ENCODE measurements around the gene SNF8. TPM values are rescaled to one million over a fixed set of nuclear protein-coding genes. Genes with fewer than 3 reads are reported as not detected.

Gene SNF8, protein sequence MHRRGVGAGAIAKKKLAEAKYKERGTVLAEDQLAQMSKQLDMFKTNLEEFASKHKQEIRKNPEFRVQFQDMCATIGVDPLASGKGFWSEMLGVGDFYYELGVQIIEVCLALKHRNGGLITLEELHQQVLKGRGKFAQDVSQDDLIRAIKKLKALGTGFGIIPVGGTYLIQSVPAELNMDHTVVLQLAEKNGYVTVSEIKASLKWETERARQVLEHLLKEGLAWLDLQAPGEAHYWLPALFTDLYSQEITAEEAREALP
- total RNA-seq (2011; cell fraction: chromatin; rRNA removed; ENCODE audit: low replicate concordance) = 90.9 and 129 TPM in 2 replicates
- total RNA-seq (2011; cell fraction: nucleolus; rRNA removed) = 86.9 and 95.7 TPM in 2 replicates
- 108 and 129 TPM in 2 replicates for total RNA-seq (2011; cell fraction: nucleoplasm; rRNA removed)
- 126 and 127 TPM in 2 replicates for total RNA-seq (2014; rRNA removed)
- total RNA-seq (2014; rRNA removed; fragmentation: Illumina TruSeq; extraction: Trizol) = 92.5 and 96.8 TPM in 2 replicates
- 90.9 and 92.9 TPM in 2 replicates for total RNA-seq (2015; rRNA removed; fragmentation: Illumina TruSeq; extraction: Trizol)
- total RNA-seq (2021) = 124 and 130 TPM in 2 replicates
- 98.7 and 117 TPM in 2 replicates for polyA plus RNA-seq (2011; rRNA removed)
- polyA plus RNA-seq (2011; cell fraction: cytosol; rRNA removed) = 126 and 130 TPM in 2 replicates
- polyA plus RNA-seq (2011; cell fraction: nucleus; rRNA removed) = 54.4 and 56.9 TPM in 2 replicates
- 103 and 109 TPM in 2 replicates for polyA plus RNA-seq (2012)
- 128 and 132 TPM in 2 replicates for polyA plus RNA-seq (2014; fragmentation: Illumina TruSeq; extraction: Trizol)
- 1 to 10 TPM; 6.9 to 9.0 TPM for polyA plus RNA-seq (2014; fragmentation: Nextera tagmentation; extraction: Ambion mirVana)
- polyA plus RNA-seq (2014; rRNA removed) = 143 and 149 TPM in 2 replicates
- polyA minus RNA-seq (2011; rRNA and poly(A)+ RNA removed) = 76.9 and 111 TPM in 2 replicates
- 45.1 and 48.6 TPM in 2 replicates for polyA minus RNA-seq (2011; cell fraction: cytosol; rRNA and poly(A)+ RNA removed)
- 17.2 and 22.2 TPM in 2 replicates for polyA minus RNA-seq (2011; cell fraction: nucleus; rRNA and poly(A)+ RNA removed)
- percentile 84 among the genes with signal in this experiment for Bru-seq, nascent RNA
- BruChase-seq, experiment 1, labeled RNA remaining after a 2-hour chase = percentile 79 among the genes with signal in this experiment
- BruChase-seq, experiment 2, labeled RNA remaining after a 6-hour chase = percentile 76 among the genes with signal in this experiment
- long read RNA-seq, experiment 1, transcript SNF8-202 (8 exons, 2,319 nt) = major isoform, 234 of 290 reads
- long read RNA-seq, experiment 1, transcript SNF8-201 (8 exons, 951 nt) = minor isoform, 11 of 290 reads
- long read RNA-seq, experiment 1, partial matches to known transcripts = 4 of 290 reads
- long read RNA-seq, experiment 1, other reads (novel, unspliced or antisense) = 37 of 290 reads
- long read RNA-seq, experiment 2, transcript SNF8-201 (8 exons, 951 nt) = minor isoform, 5 of 144 reads
- long read RNA-seq, experiment 2, transcript SNF8-202 (8 exons, 2,319 nt) = major isoform, 120 of 144 reads
- long read RNA-seq, experiment 2, partial matches to known transcripts = 7 of 144 reads
- long read RNA-seq, experiment 2, other reads (novel, unspliced or antisense) = 10 of 144 reads
- long read RNA-seq, experiment 3, transcript SNF8-202 (8 exons, 2,319 nt) = major isoform, 61 of 73 reads
- long read RNA-seq, experiment 3, partial matches to known transcripts = 0 of 73 reads
- long read RNA-seq, experiment 3, other reads (novel, unspliced or antisense) = 6 of 73 reads

DNA sequence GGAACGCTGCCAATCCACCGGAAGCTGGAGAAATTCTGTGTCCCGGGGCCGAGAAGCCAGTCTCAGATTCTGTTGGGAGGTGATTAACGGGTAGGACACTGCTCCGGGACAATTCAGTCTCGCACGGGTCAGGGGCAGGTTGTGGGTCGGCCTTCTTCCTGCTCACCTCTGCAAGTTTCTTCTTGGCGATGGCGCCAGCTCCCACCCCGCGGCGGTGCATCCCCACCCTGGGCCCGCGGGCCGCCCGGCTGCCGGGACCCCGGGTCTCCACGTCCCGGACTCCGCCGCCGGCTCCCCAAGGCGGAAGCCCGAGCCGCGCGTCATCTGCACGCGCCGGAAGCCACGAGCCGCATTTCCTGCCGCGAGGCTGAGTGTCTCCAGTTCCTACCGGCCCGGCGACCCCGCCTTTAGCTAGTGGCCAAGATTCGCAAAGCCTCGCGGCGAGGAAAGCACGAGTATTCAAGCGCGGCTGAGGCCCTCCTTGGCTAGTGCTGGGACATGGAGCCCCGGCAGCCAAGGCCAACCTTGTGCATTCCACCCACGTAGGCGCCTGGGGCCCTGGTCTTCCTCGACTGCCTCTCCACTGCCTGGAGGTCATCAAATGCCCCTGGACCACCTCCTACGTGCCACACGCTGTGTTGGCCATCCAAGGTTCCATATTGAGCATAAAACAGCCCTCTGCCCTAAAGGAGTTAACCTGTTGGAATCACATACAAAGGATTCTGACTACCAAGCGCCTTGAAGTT is at the start of gene SNF8:
Gene SNF8 (minus strand): TSS at position 328 of the 746 bp plus-strand sequence. CDS start 108 bp downstream, at position 220.
- in situ Hi-C loops (cut with MboI) = no loop called here
- BruUV-seq (replicated peaks) = no TSS peak
- TF ChIP-seq CBX1 (IDR thresholded peaks at IDR 0.05; ENCODE audit: low read depth) = peak; percentile 55; the same call in 1 of the 2 replicates
- TF ChIP-seq, protein P1, sequence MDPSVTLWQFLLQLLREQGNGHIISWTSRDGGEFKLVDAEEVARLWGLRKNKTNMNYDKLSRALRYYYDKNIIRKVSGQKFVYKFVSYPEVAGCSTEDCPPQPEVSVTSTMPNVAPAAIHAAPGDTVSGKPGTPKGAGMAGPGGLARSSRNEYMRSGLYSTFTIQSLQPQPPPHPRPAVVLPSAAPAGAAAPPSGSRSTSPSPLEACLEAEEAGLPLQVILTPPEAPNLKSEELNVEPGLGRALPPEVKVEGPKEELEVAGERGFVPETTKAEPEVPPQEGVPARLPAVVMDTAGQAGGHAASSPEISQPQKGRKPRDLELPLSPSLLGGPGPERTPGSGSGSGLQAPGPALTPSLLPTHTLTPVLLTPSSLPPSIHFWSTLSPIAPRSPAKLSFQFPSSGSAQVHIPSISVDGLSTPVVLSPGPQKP (CRISPR knock-in tag; IDR thresholded peaks at IDR 0.05) = no peak
- TF ChIP-seq, protein P2, sequence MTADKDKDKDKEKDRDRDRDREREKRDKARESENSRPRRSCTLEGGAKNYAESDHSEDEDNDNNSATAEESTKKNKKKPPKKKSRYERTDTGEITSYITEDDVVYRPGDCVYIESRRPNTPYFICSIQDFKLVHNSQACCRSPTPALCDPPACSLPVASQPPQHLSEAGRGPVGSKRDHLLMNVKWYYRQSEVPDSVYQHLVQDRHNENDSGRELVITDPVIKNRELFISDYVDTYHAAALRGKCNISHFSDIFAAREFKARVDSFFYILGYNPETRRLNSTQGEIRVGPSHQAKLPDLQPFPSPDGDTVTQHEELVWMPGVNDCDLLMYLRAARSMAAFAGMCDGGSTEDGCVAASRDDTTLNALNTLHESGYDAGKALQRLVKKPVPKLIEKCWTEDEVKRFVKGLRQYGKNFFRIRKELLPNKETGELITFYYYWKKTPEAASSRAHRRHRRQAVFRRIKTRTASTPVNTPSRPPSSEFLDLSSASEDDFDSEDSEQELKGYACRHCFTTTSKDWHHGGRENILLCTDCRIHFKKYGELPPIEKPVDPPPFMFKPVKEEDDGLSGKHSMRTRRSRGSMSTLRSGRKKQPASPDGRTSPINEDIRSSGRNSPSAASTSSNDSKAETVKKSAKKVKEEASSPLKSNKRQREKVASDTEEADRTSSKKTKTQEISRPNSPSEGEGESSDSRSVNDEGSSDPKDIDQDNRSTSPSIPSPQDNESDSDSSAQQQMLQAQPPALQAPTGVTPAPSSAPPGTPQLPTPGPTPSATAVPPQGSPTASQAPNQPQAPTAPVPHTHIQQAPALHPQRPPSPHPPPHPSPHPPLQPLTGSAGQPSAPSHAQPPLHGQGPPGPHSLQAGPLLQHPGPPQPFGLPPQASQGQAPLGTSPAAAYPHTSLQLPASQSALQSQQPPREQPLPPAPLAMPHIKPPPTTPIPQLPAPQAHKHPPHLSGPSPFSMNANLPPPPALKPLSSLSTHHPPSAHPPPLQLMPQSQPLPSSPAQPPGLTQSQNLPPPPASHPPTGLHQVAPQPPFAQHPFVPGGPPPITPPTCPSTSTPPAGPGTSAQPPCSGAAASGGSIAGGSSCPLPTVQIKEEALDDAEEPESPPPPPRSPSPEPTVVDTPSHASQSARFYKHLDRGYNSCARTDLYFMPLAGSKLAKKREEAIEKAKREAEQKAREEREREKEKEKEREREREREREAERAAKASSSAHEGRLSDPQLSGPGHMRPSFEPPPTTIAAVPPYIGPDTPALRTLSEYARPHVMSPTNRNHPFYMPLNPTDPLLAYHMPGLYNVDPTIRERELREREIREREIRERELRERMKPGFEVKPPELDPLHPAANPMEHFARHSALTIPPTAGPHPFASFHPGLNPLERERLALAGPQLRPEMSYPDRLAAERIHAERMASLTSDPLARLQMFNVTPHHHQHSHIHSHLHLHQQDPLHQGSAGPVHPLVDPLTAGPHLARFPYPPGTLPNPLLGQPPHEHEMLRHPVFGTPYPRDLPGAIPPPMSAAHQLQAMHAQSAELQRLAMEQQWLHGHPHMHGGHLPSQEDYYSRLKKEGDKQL (CRISPR knock-in tag; IDR thresholded peaks at IDR 0.05; ENCODE audit: borderline replicate concordance) = no peak
- TF ChIP-seq ZBTB1 (CRISPR knock-in tag; IDR thresholded peaks at IDR 0.05; ENCODE audit: borderline replicate concordance, low read depth) = 0 out of 2 replicates have a peak, but pooled peaks have one; percentile 45
- no peak for TF ChIP-seq ZNF695 (CRISPR knock-in tag; IDR thresholded peaks at IDR 0.05)
- 0 out of 4 replicates have a peak, but pooled peaks of 1 of the 2 experiments have one; percentile 67 for TF ChIP-seq TRIM24 (IDR thresholded peaks at IDR 0.05)
- no peak for TF ChIP-seq NFE2L1 (tag; IDR thresholded peaks at IDR 0.05; ENCODE audit: borderline replicate concordance, low read depth)

More for the DNA sequence above, at the start of gene SNF8:
- ATAC-seq (peak; percentile 96), FAIRE-seq (peak; percentile 94), DNase-seq (ENCODE audit: extremely low read depth in 1 of 4, low spot score in 3 of 4) (peak; percentile 94 to 96 (median 95))
- H4K20me1 ChIP-seq (replicated peaks; ENCODE audit: control insufficient read depth, insufficient read depth, low read length) = no peaks in the 10 kb centered on the region
- H2AFZ ChIP-seq (ENCODE audit: low read depth, low read length) = peak within 1 kb of the TSS; percentile 94
- peak within 1 kb of the TSS; percentile 89 to 97 for H3K9ac ChIP-seq (ENCODE audit: insufficient read depth in 1 of 2, low read depth in 2 of 2, low read length in 2 of 2)
- ChIA-PET CTCF (ENCODE audit: low intra/inter-chr PET ratio) (no interaction called here), POLR2A (interaction anchor here (0.6 to 2.0 kb wide), 20 partner anchors 9 to 269 kb away, joined by 3 to 9 read pairs (median 4); partner anchors contain the start of gene ATP5MC1)
- H3K79me2 ChIP-seq (ENCODE audit: control insufficient read depth, insufficient read depth, low read length) = peaks cover 32% of the 10 kb centered on the region
- peaks cover 11 to 17% of the 10 kb centered on the region in 2 experiments; a peak in 4 of 5 replicates for H3K4me1 ChIP-seq (replicated peaks in 1 of 2; ENCODE audit: control insufficient read depth in 2 of 2, insufficient read depth in 2 of 2, low read length in 2 of 2)
- H3K9me3 ChIP-seq (replicated peaks; ENCODE audit: control insufficient read depth, insufficient read depth, low read depth, low read length) = no peaks in the 10 kb centered on the region
- H3K4me2 ChIP-seq (ENCODE audit: insufficient read depth, low read length) = peak within 1 kb of the TSS; percentile 93
- peaks cover 26% of the 10 kb centered on the region for H3K36me3 ChIP-seq (ENCODE audit: control insufficient read depth, insufficient read depth, low read length)
- H3K9me1 ChIP-seq (ENCODE audit: control insufficient read depth, insufficient read depth, low read length) = no peaks in the 10 kb centered on the region
- intact Hi-C loops (cut with micrococcal nuclease) = no loop called here
- peak within 1 kb of the TSS; percentile 81 for H3K4me3 ChIP-seq
- peak within 1 kb of the TSS; percentile 97 for H3K27ac ChIP-seq (ENCODE audit: extremely low read depth, low read depth, low read length)
- H3K27me3 ChIP-seq (ENCODE audit: control insufficient read depth in 2 of 2, insufficient read depth in 2 of 2, low read length in 2 of 2) = no peaks in the 10 kb centered on the region
- 2% methylated on average over 38 of the region's 55 CpGs for WGBS (ENCODE audit: insufficient coverage, low coverage, missing lambda C conversion rate)
